ENCODE measurements around the gene SAMD11. TPM values are rescaled to one million over a fixed set of nuclear protein-coding genes. Genes with fewer than 3 reads are reported as not detected.

Gene SAMD11
- total RNA-seq, 2 donors from 2014 or later: 4.5 to 61.6 TPM

- TF ChIP-seq CTCF (IDR thresholded peaks at IDR 0.05) (no peak), POLR2AphosphoS5 (IDR thresholded peaks at IDR 0.05) (no peak), POLR2A (IDR thresholded peaks at IDR 0.05) (no peak)
- DNase-seq (ENCODE audit: low spot score): no peak
- peaks cover 2% of the 10 kb centered on the region for H3K4me1 ChIP-seq (replicated peaks)
- H3K4me3 ChIP-seq: no peak overlapping the region
- no peak overlapping the region for H3K27ac ChIP-seq
- no peaks in the 10 kb centered on the region for H3K36me3 ChIP-seq
- intact Hi-C loops (cut with DNase I): no loop called here
- H3K9me3 ChIP-seq: no peaks in the 10 kb centered on the region
- WGBS: 77% methylated on average over 9 of the region's 9 CpGs
- peaks cover 1% of the 10 kb centered on the region for H3K27me3 ChIP-seq (replicated peaks; ENCODE audit: insufficient read depth)
These were observed 56.0 kb downstream of the SAMD11 start for GRCh38 chr1:979744-980072.

- intact Hi-C loops (cut with DNase I): no loop called here
These were observed 56.4 kb downstream of the SAMD11 start for GRCh38 chr1:980137-980571.

GRCh38 chr1:980602-981395, 57.1 kb downstream of the SAMD11 start:
- Histone ChIP-seq H3K4me3 (no peak overlapping the region), H3K9me3 (no peaks in the 10 kb centered on the region), H3K27me3 (replicated peaks; ENCODE audit: insufficient read depth) (peaks cover 1% of the 10 kb centered on the region), H3K4me1 (replicated peaks) (no peaks in the 10 kb centered on the region), H3K27ac (no peak overlapping the region), H3K36me3 (no peaks in the 10 kb centered on the region)
- WGBS: 76% methylated on average over 33 of the region's 35 CpGs
- TF ChIP-seq POLR2A (IDR thresholded peaks at IDR 0.05) (no peak), POLR2AphosphoS5 (IDR thresholded peaks at IDR 0.05) (no peak), CTCF (IDR thresholded peaks at IDR 0.05) (no peak)
- intact Hi-C loops (cut with DNase I): no loop called here
- no peak for DNase-seq (ENCODE audit: low spot score)

More at GRCh38 chr1:980137-980571, 56.4 kb downstream of the SAMD11 start:
- H3K4me3 ChIP-seq: no peak overlapping the region
- DNase-seq (ENCODE audit: low spot score): no peak
- H3K27ac ChIP-seq: no peak overlapping the region
- 62% methylated on average over 13 of the region's 13 CpGs for WGBS
- peaks cover 2% of the 10 kb centered on the region for H3K4me1 ChIP-seq (replicated peaks)
- no peak for TF ChIP-seq CTCF (IDR thresholded peaks at IDR 0.05)
- TF ChIP-seq POLR2AphosphoS5 (IDR thresholded peaks at IDR 0.05): no peak
- TF ChIP-seq POLR2A (IDR thresholded peaks at IDR 0.05): no peak
- H3K27me3 ChIP-seq (replicated peaks; ENCODE audit: insufficient read depth): peaks cover 1% of the 10 kb centered on the region
- H3K36me3 ChIP-seq: no peaks in the 10 kb centered on the region
- no peaks in the 10 kb centered on the region for H3K9me3 ChIP-seq

GRCh38 chr1:981491-981954, 57.8 kb downstream of the SAMD11 start:
- DNase-seq (ENCODE audit: low spot score): no peak
- no peaks in the 10 kb centered on the region for H3K9me3 ChIP-seq
- TF ChIP-seq CTCF (IDR thresholded peaks at IDR 0.05) (no peak), POLR2AphosphoS5 (IDR thresholded peaks at IDR 0.05) (no peak), POLR2A (IDR thresholded peaks at IDR 0.05) (no peak)
- no peaks in the 10 kb centered on the region for H3K4me1 ChIP-seq (replicated peaks)
- peaks cover 1% of the 10 kb centered on the region for H3K27me3 ChIP-seq (replicated peaks; ENCODE audit: insufficient read depth)
- no peaks in the 10 kb centered on the region for H3K36me3 ChIP-seq
- no peak overlapping the region for H3K27ac ChIP-seq
- intact Hi-C loops (cut with DNase I): no loop called here
- no peak overlapping the region for H3K4me3 ChIP-seq
- 82% methylated on average over 21 of the region's 21 CpGs for WGBS

All from prostate gland (tissue), 2 donors.